Mammary epithelial cell (primary cell): ENCODE data around the gene PFKL.

Experiments
- EZH2 ChIP-seq: IDR thresholded peaks from 2 replicates; pipeline ENCODE4 v1.6.1; 2012; ENCODE audit warnings: low read length, inconsistent platforms, borderline replicate concordance
- TF ChIP-seq, protein P1 (sequence below), 2 donors: IDR thresholded peaks in 1 of 2; conservative IDR thresholded peaks in 1 of 2; 2 replicates each; pipeline ENCODE4 v1.5.1; 2011 to 2012; ENCODE audit warnings: inconsistent platforms in 2 of 2, low read length in 2 of 2, mild to moderate bottlenecking in 2 of 2, control low read depth in 1 of 2, low read depth in 1 of 2; ENCODE audit not compliant: insufficient read depth in 1 of 2; ENCODE audit errors: extremely low read depth in 1 of 2

DNA sequence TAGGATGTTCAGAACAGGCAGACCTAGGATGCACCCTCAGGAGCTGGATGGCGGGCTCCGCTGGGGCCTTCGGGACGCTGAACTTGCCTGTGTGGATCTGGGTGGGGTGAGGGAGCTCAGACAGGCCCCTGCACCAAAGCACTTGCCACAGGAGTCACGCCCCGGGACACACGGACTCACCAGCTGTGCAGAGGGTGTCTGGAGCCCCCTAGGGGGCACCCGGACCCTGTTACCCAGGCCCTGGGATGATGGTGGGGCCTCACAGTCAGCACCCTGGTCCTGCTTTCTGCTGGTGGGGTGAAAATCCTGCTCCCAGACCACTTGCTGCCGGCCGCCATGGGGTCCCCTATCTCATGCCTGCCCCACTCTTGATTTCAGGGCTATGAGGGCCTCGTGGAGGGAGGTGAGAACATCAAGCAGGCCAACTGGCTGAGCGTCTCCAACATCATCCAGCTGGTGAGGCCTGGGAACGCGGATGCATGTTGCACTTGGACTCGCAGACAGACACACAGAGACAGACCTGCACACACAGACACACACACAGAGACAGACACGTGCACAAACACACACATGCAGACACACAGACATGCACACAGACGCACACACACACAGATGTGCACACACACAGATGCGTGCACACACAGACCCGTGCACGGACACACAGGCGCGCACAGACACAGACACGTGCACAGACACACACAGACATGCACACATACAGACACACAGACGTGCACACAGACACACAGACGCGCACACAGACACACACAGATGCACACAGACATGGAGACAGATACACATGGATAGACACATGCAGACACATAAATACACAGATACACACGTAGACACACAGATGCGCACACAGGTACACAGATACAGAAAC is 11.0 kb downstream of the PFKL start:
- no peak for TF ChIP-seq EZH2
- TF ChIP-seq, protein P1, sequence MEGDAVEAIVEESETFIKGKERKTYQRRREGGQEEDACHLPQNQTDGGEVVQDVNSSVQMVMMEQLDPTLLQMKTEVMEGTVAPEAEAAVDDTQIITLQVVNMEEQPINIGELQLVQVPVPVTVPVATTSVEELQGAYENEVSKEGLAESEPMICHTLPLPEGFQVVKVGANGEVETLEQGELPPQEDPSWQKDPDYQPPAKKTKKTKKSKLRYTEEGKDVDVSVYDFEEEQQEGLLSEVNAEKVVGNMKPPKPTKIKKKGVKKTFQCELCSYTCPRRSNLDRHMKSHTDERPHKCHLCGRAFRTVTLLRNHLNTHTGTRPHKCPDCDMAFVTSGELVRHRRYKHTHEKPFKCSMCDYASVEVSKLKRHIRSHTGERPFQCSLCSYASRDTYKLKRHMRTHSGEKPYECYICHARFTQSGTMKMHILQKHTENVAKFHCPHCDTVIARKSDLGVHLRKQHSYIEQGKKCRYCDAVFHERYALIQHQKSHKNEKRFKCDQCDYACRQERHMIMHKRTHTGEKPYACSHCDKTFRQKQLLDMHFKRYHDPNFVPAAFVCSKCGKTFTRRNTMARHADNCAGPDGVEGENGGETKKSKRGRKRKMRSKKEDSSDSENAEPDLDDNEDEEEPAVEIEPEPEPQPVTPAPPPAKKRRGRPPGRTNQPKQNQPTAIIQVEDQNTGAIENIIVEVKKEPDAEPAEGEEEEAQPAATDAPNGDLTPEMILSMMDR (conservative IDR thresholded peaks at IDR 0.05 in 1 of 2, IDR thresholded peaks at IDR 0.05 in 1 of 2; ENCODE audit: extremely low read depth in 1 of 2, insufficient read depth in 1 of 2, low read depth in 1 of 2, low read length in 2 of 2), result no peak
